Naive thymus-derived CD8-positive, alpha-beta T cell (primary cell): Measurements from ENCODE around the gene ACP2. TPM values are rescaled to one million over a fixed set of nuclear protein-coding genes. Genes with fewer than 3 reads are reported as not detected.

ENCODE experiments used
- ATAC-seq, 2 donors: fragments of 150-1000 bp; cut with Tn5 transposase in 1 of 2; sonication (Bioruptor Pico), chemical (Tn5 transposase) in 1 of 2; 1 replicate in 1 of 2; 2 replicates in 1 of 2; pipeline ENCODE4 v1.10.0; 2021; ENCODE audit warnings: mild to moderate bottlenecking in 2 of 2, moderate library complexity in 2 of 2
- POLR2A ChIA-PET: fragments of 350-600 bp; sonication (Branson Sonifier 250); formaldehyde crosslinking; loops from one replicate; lab custom pipeline; 2021; ENCODE audit warnings: antibody characterized with exemption; lab: Charles Lee
- DNase-seq, 10 donors: peaks; one replicate each; pipeline versions ENCODE4 v3.0.0 to v3.0.0-alpha.2; 2020 to 2022
- H3K27ac Mint-ChIP-seq, 10 donors: one replicate each; pipeline ENCODE4 v1.8.0; 2020 to 2022; ENCODE audit warnings: mild to moderate bottlenecking in 10 of 10, mixed read lengths in 10 of 10, moderate library complexity in 4 of 10, inconsistent platforms in 1 of 10
- H3K27me3 Mint-ChIP-seq, 5 donors: one replicate each; pipeline ENCODE4 v1.8.0; 2021 to 2022; ENCODE audit warnings: mixed read lengths in 5 of 5
- H3K36me3 Mint-ChIP-seq, 3 donors: one replicate each; pipeline ENCODE4 v1.8.0; 2020 to 2022; ENCODE audit warnings: mixed read lengths in 3 of 3, mild to moderate bottlenecking in 2 of 3, inconsistent platforms in 1 of 3
- H3K4me1 Mint-ChIP-seq, 4 donors: one replicate each; pipeline ENCODE4 v1.8.0; 2021 to 2022; ENCODE audit warnings: mixed read lengths in 4 of 4
- H3K4me3 Mint-ChIP-seq, 10 donors: one replicate each; pipeline ENCODE4 v1.8.0; 2020 to 2022; ENCODE audit warnings: mild to moderate bottlenecking in 10 of 10, mixed read lengths in 10 of 10, moderate library complexity in 6 of 10, inconsistent platforms in 1 of 10
- H3K9me3 Mint-ChIP-seq, 9 donors: one replicate each; pipeline ENCODE4 v1.8.0; 2020 to 2022; ENCODE audit warnings: mixed read lengths in 9 of 9, mild to moderate bottlenecking in 3 of 9, inconsistent platforms in 1 of 9, moderate library complexity in 1 of 9
- polyA plus RNA-seq, 3 donors: library from polyadenylated mRNA; unstranded; fragments of 300-500 nt; fragmentation: Illumina TruSeq; gene quantifications; one replicate each; pipeline ENCODE4 v1.2.3, GENCODE V29; 2021
- total RNA-seq, 8 experiments: library from RNA in 2 of 8; stranded (reverse) in 2 of 8; gene quantifications; one replicate each; pipeline ENCODE4 v1.2.3 and lab custom pipeline; 2021 to 2026

ACP2 gene
- total and polyA plus RNA-seq, 5 experiments from 2014 or later, result 4.4 to 27.8 (median 10.0) TPM

DNA sequence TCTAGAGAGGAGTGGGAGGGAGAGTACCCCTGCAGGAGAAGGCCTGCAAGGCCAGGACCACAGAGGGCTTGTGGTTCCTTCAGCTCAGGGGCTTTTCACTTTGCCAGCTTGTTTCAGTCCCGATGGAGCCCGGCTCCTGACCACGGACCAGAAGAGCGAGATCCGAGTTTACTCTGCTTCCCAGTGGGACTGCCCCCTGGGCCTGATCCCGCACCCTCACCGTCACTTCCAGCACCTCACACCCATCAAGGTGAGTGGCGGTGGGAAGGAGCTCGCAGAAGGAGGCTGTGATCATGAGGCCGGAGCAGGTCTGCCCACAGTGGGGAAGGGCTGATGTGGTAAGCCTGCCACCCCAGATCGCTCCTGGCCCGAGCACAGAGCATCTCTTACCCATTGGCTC lies 13.5 kb downstream of the ACP2 start:
- Mint-ChIP-seq H3K4me3 (peak overlapping the region in 9 of 10 donors; percentile 75 to 87 (median 82)), H3K9me3 (no peaks in the 10 kb centered on the region), H3K36me3 (peaks cover 0 to 36% (median 7%) of the 10 kb centered on the region in 3 donors), H3K27ac (peak overlapping the region; percentile 87 to 100 (median 96)), H3K27me3 (no peaks in the 10 kb centered on the region), H3K4me1 (peaks cover 15 to 27% (median 22%) of the 10 kb centered on the region in 4 donors)
- no peak for DNase-seq
- no peak for ATAC-seq
- POLR2A ChIA-PET, result interaction anchor here (0.5 to 5.7 kb wide), 11 partner anchors 8 to 221 kb away, joined by 3 to 62 read pairs (median 5); partner anchors contain the start of genes ACP2 and DDB2

GRCh38 chr11:47234669-47235100 lies 13.9 kb downstream of the ACP2 start:
- POLR2A ChIA-PET, result interaction anchor here (0.5 to 5.7 kb wide), 10 partner anchors 9 to 164 kb away, joined by 3 to 62 read pairs (median 5); partner anchors contain the start of genes ACP2, DDB2 and MADD
- ATAC-seq (peak; percentile 94 to 95), DNase-seq (peak; percentile 12 to 91 (median 84))
- peak overlapping the region; percentile 40 to 87 (median 80) for H3K4me3 Mint-ChIP-seq
- no peaks in the 10 kb centered on the region for H3K9me3 Mint-ChIP-seq
- H3K27me3 Mint-ChIP-seq, result no peaks in the 10 kb centered on the region
- peak overlapping the region; percentile 87 to 100 (median 96) for H3K27ac Mint-ChIP-seq
- peaks cover 15 to 27% (median 22%) of the 10 kb centered on the region in 4 donors for H3K4me1 Mint-ChIP-seq
- peaks cover 0 to 32% (median 7%) of the 10 kb centered on the region in 3 donors for H3K36me3 Mint-ChIP-seq

DNA sequence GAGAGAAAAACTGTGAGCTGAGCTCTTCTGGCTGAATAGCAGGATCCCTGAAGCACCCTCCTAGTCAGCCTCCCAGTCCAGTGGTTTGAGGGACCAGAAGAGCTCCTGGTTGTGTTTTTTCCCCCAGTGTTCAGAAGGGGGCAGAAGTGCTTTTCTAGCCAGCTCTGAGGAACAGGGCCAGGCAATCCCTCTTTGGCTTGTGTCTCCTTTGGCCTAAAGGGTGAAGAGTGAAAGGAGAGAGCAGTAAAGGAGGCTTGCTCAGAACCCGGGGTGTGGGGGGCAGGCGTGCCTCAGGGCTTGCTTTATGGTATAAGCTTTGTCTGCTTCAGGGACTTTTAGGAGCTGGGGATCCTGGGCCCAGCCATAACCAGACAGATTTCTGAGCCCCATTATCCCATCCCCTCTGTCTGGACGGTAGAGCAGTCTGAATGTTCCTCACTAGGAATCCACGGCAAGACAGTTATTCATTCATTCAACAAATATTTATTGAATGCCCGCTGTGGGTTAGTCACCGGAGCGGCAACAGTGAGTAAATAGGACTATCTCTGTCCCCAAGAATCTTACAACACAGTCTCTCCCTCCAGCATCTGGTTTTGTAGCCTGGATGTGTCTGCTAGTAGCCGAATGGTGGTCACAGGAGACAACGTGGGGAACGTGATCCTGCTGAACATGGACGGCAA lies 14.5 kb downstream of the ACP2 start:
- Mint-ChIP-seq H3K4me3 (peak overlapping the region; percentile 40 to 87 (median 80)), H3K27ac (peak overlapping the region; percentile 87 to 100 (median 96)), H3K36me3 (peaks cover 0 to 32% (median 7%) of the 10 kb centered on the region in 3 donors), H3K9me3 (no peaks in the 10 kb centered on the region), H3K27me3 (no peaks in the 10 kb centered on the region), H3K4me1 (peaks cover 15 to 27% (median 22%) of the 10 kb centered on the region in 4 donors)
- peak in 7 of 10 donors; percentile 19 to 69 (median 31) for DNase-seq
- ATAC-seq, result peak; percentile 10 to 31
- POLR2A ChIA-PET, result interaction anchor here (0.5 to 5.7 kb wide), 12 partner anchors 9 to 165 kb away, joined by 3 to 62 read pairs (median 4); partner anchors contain the start of genes ACP2, DDB2 and MADD

DNA sequence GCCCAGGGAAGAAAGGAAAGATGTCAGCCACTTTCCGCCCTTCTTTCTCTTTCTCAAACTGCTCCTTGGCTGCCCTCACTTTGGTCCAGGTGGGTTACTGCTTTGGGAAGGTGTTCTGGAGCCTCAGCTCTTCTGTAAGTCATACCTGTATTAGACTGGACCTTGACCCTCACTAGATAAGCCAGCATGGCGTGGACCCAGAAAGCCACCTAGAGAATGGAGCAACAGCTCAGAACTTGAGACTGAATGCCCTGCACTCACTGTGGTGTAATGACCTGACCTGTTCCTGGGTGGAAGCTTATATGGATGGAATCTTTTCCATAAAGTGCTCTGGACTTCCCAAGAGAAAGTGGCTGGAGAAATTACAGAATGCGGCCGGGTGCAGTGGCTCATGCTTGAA lies 15.6 kb downstream of the ACP2 start:
- H3K9me3 Mint-ChIP-seq, result no peaks in the 10 kb centered on the region
- H3K27me3 Mint-ChIP-seq, result no peaks in the 10 kb centered on the region
- DNase-seq (no peak), ATAC-seq (no peak)
- H3K27ac Mint-ChIP-seq, result peak overlapping the region in 3 of 10 donors; percentile 87 to 99 (median 89)
- H3K36me3 Mint-ChIP-seq, result peaks cover 0 to 33% (median 7%) of the 10 kb centered on the region in 3 donors
- POLR2A ChIA-PET, result interaction anchor here (0.7 to 5.7 kb wide), 6 partner anchors 15 to 250 kb away, joined by 3 to 62 read pairs (median 6); partner anchors contain the start of genes ACP2 and DDB2
- H3K4me1 Mint-ChIP-seq, result peaks cover 15 to 27% (median 22%) of the 10 kb centered on the region in 4 donors
- H3K4me3 Mint-ChIP-seq, result no peak overlapping the region

DNA sequence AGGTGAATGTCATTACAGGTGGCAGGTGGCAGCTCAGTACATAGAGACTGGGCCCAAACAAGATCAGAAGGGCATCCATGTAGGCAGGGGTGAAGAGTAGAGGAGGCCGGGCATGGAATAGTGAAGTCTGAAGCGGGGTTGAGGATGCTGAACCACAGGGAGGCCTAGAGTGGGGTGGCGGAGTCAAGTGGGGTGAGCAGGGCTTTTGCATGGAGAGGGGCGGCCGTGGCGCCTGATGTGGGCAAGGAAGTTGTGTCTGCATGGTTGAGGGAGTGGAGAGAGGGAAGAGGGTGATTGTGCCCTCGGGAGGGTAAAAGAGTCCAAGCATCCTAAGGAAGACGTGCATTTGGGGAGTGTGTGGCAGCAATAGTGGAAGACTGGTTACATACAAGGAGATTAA lies 19.5 kb downstream of the ACP2 start:
- peaks cover 1 to 14% (median 6%) of the 10 kb centered on the region in 4 donors for H3K4me1 Mint-ChIP-seq
- no peaks in the 10 kb centered on the region for H3K27me3 Mint-ChIP-seq
- H3K27ac Mint-ChIP-seq, result peak overlapping the region in 2 of 10 donors; percentile 63 to 84
- ATAC-seq (no peak), DNase-seq (no peak)
- H3K36me3 Mint-ChIP-seq, result peaks cover 0 to 54% (median 3%) of the 10 kb centered on the region in 3 donors
- no peaks in the 10 kb centered on the region for H3K9me3 Mint-ChIP-seq
- H3K4me3 Mint-ChIP-seq, result no peak overlapping the region
- POLR2A ChIA-PET, result interaction anchor here (0.7 kb wide), 3 partner anchors 38 to 93 kb away, joined by 4 to 5 read pairs (median 4); no protein-coding TSS in a partner anchor

- H3K27me3 Mint-ChIP-seq, result no peaks in the 10 kb centered on the region
- no peak overlapping the region for H3K4me3 Mint-ChIP-seq
- POLR2A ChIA-PET, result no interaction called here
- H3K27ac Mint-ChIP-seq, result no peak overlapping the region
- DNase-seq (no peak), ATAC-seq (no peak)
- no peaks in the 10 kb centered on the region for H3K9me3 Mint-ChIP-seq
- peaks cover 0 to 9% (median 3%) of the 10 kb centered on the region in 4 donors for H3K4me1 Mint-ChIP-seq
- H3K36me3 Mint-ChIP-seq, result peaks cover 0 to 75% (median 5%) of the 10 kb centered on the region in 3 donors
Measured at GRCh38 chr11:47225552-47226400, 22.8 kb downstream of the ACP2 start.

DNA sequence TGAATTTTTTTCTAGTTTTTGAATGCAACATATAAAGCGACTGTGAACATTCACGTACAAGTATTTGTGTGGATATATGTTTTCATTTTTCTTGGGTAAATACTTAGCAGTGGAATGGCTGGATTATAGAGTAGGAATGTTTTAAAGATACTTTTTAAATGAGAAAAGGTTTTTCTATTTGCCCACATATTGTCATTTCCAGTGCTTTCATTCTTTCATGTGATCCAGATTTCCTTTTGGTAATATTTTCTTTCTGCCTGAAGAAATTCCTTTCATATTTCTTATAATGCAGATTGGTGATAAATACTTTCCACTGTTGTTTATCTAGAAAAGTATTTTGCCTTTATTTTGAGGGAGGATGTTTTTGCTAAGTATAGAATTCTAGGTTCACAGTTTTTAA lies 25.9 kb downstream of the ACP2 start:
- DNase-seq (no peak), ATAC-seq (no peak)
- Mint-ChIP-seq H3K27me3 (no peaks in the 10 kb centered on the region), H3K4me3 (no peak overlapping the region), H3K36me3 (peaks cover 3 to 74% (median 4%) of the 10 kb centered on the region in 3 donors), H3K4me1 (peaks cover 6 to 22% (median 19%) of the 10 kb centered on the region in 4 donors), H3K27ac (no peak overlapping the region), H3K9me3 (no peaks in the 10 kb centered on the region)
- POLR2A ChIA-PET, result interaction anchor here (1.0 kb wide), 1 partner anchor 8 kb away, joined by 10 read pairs; the partner anchor contains the start of gene DDB2

- Mint-ChIP-seq H3K4me1 (peaks cover 16 to 38% (median 33%) of the 10 kb centered on the region in 4 donors), H3K27ac (peak overlapping the region in 2 of 10 donors; percentile 4 to 31), H3K36me3 (peaks cover 3 to 59% (median 5%) of the 10 kb centered on the region in 3 donors), H3K9me3 (no peaks in the 10 kb centered on the region), H3K27me3 (no peaks in the 10 kb centered on the region), H3K4me3 (no peak overlapping the region)
- no peak for ATAC-seq
- no peak for DNase-seq
- POLR2A ChIA-PET, result interaction anchor here (1.4 kb wide), 1 partner anchor 28 kb away, joined by 5 read pairs; the partner anchor contains the start of gene ACP2
Measured at GRCh38 chr11:47220401-47220821, 28.2 kb downstream of the ACP2 start.

- Mint-ChIP-seq H3K9me3 (no peaks in the 10 kb centered on the region), H3K27me3 (no peaks in the 10 kb centered on the region), H3K4me3 (peak overlapping the region; percentile 82 to 100 (median 99)), H3K4me1 (peaks cover 23 to 41% (median 37%) of the 10 kb centered on the region in 4 donors), H3K27ac (peak overlapping the region; percentile 96 to 100 (median 98)), H3K36me3 (peaks cover 3 to 31% (median 3%) of the 10 kb centered on the region in 3 donors)
- POLR2A ChIA-PET, result interaction anchor here (0.9 to 4.1 kb wide), 12 partner anchors 14 to 194 kb away, joined by 3 to 64 read pairs (median 10); partner anchors contain the start of genes ACP2, ARFGAP2 and PACSIN3
- DNase-seq, result peak in 4 of 10 donors; percentile 9 to 38 (median 10)
- no peak for ATAC-seq
Measured at GRCh38 chr11:47216121-47216798, 32.4 kb downstream of the ACP2 start.

DNA sequence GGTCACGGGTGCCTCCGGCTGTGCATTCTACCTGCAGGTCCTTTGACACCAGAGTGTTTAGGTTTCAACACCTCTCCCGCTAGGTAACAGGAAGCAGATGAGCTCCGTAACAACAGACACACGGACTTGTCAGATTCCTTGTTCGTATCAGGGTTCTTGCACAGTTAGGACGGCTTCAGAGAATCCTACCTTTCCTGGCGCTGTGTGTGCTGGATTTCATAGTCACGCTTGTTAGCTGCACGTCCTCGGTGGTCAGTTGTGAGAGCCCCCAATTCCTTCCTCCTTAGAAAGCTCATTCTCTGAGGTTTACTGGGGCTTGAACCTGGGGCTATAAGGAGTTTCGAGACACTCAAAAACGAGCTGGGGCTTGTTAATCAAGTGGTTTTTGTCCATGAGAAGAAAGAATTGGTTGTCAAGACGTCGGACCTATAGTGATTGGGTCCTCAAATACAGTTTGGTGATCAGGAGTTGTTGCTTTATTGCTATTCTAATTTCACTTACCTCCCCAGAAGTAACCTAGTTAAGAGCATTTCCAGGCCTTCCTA lies 33.2 kb downstream of the ACP2 start:
- Mint-ChIP-seq H3K4me1 (peaks cover 23 to 39% (median 36%) of the 10 kb centered on the region in 4 donors), H3K27ac (peak overlapping the region; percentile 96 to 100 (median 98)), H3K4me3 (peak overlapping the region; percentile 82 to 100 (median 99)), H3K9me3 (no peaks in the 10 kb centered on the region), H3K27me3 (no peaks in the 10 kb centered on the region), H3K36me3 (peaks cover 3 to 27% (median 3%) of the 10 kb centered on the region in 3 donors)
- POLR2A ChIA-PET, result interaction anchor here (0.6 to 4.1 kb wide), 31 partner anchors 9 to 363 kb away, joined by 3 to 64 read pairs (median 5); partner anchors contain the start of genes ACP2, ARFGAP2, KBTBD4 and MADD
- ATAC-seq (no peak), DNase-seq (no peak)
